Measurements from ENCODE around the gene PTPRO. TPM values are rescaled to one million over a fixed set of nuclear protein-coding genes. Genes with fewer than 3 reads are reported as not detected.

The PTPRO gene
- total RNA-seq, 1 experiment from 2014 or later = 0.52 TPM

- Histone ChIP-seq H3K4ac (ENCODE audit: low read depth, low read length) (no peak overlapping the region), H3K23ac (ENCODE audit: insufficient read length, low read depth, low read length) (no peak overlapping the region), H3K9ac (ENCODE audit: extremely low read depth, insufficient read length, low read length) (no peak overlapping the region), H2BK120ac (ENCODE audit: low read depth, low read length, poor library complexity, severe bottlenecking) (no peak overlapping the region), H4K8ac (replicated peaks; ENCODE audit: insufficient read length, low read depth, low read length) (no peak overlapping the region), H2BK5ac (ENCODE audit: insufficient read length, low read length) (no peak overlapping the region), H4K5ac (ENCODE audit: insufficient read length, low read depth, low read length) (no peak overlapping the region), H3K27me3 (ENCODE audit: insufficient read depth, low read length) (no peaks in the 10 kb centered on the region), H3K4me1 (ENCODE audit: insufficient read depth, low read length) (no peaks in the 10 kb centered on the region), H3K18ac (ENCODE audit: insufficient read length, low read depth, low read length) (no peak overlapping the region), H2AK5ac (ENCODE audit: insufficient read length, low read length) (no peak overlapping the region), H4K20me1 (ENCODE audit: control insufficient read depth, insufficient read depth, insufficient read length) (no peaks in the 10 kb centered on the region), H3K79me1 (ENCODE audit: insufficient read depth, low read depth, low read length, poor library complexity, severe bottlenecking) (no peaks in the 10 kb centered on the region), H2BK15ac (ENCODE audit: low read depth, low read length) (no peak overlapping the region), H3K9me3 (ENCODE audit: control insufficient read depth, low read depth, low read length) (no peaks in the 10 kb centered on the region), H3K79me2 (ENCODE audit: insufficient read depth, low read length) (no peaks in the 10 kb centered on the region), H3K4me2 (ENCODE audit: insufficient read depth, insufficient read length, low read length) (no peak overlapping the region), H3K14ac (ENCODE audit: insufficient read depth, low read length) (no peak overlapping the region), H3K23me2 (ENCODE audit: insufficient read length, low read depth, low read length, poor library complexity, severe bottlenecking) (no peaks in the 10 kb centered on the region), H2AFZ (ENCODE audit: low read length) (no peak overlapping the region), H3T11ph (ENCODE audit: low read length) (no peak overlapping the region), H3K56ac (ENCODE audit: insufficient read length, low read depth, low read length) (no peak overlapping the region), H3K27ac (ENCODE audit: insufficient read length, low read depth, low read length) (no peak overlapping the region), H2BK20ac (ENCODE audit: low read depth, low read length, poor library complexity, severe bottlenecking) (no peak overlapping the region), H2BK12ac (ENCODE audit: insufficient read length, low read depth, low read length) (no peak overlapping the region), H4K91ac (ENCODE audit: insufficient read length, low read depth, low read length) (no peak overlapping the region)
- Mint-ChIP-seq H3K4me1 (no peaks in the 10 kb centered on the region), H3K27ac (no peak overlapping the region), H3K4me3 (no peak overlapping the region), H3K36me3 (ENCODE audit: insufficient read depth in 1 of 3, low read depth in 3 of 3) (no peaks in the 10 kb centered on the region), H3K9me3 (peaks cover 7 to 8% of the 10 kb centered on the region in 2 experiments; a peak in 3 of 5 replicates), H3K27me3 (ENCODE audit: low read depth) (no peaks in the 10 kb centered on the region; the same call in none of the 2 replicates)
- no peak for DNase-seq
- TF ChIP-seq CTCF (conservative IDR thresholded peaks at IDR 0.05) = no peak
- WGBS (ENCODE audit: extremely low coverage, insufficient read length, low lambda C conversion rate) = no CpG with 5 or more reads among the region's 2 CpGs
Observed at GRCh38 chr12:15435597-15435996, 113.3 kb downstream of the PTPRO start.

Measured in H9 (cell line).